A673 (cell line): ENCODE data around the gene GXYLT2. TPM values are rescaled to one million over a fixed set of nuclear protein-coding genes. Genes with fewer than 3 reads are reported as not detected.

Experiments
- BruUV-seq: library from RNA; stranded (reverse); fragments of 400-500 nt; replicated peaks from 2 replicates; lab custom pipeline; 2021; lab: Mats Ljungman, UMichigan
- CTCF ChIA-PET: fragments of 300-600 bp; sonication (Branson Sonifier 250); formaldehyde crosslinking; loops from one replicate; lab custom pipeline; 2022; ENCODE audit warnings: antibody characterized with exemption; lab: Charles Lee
- POLR2A ChIA-PET: fragments of 300-600 bp; sonication (Branson Sonifier 250); formaldehyde crosslinking; loops from one replicate; lab custom pipeline; 2022; ENCODE audit warnings: antibody characterized with exemption; ENCODE audit not compliant: low non-redundant PET; lab: Charles Lee
- DNase-seq: peaks from one replicate; pipeline ENCODE4 v3.0.0-alpha.2; 2015; ENCODE audit warnings: low spot score
- H3K27ac ChIP-seq: fragments of 200-600 bp; sonication (generic); 2 replicates; pipeline ENCODE4 v1.5.1; 2016; ENCODE audit warnings: mixed run types, low read depth, mild to moderate bottlenecking, mixed read lengths, antibody characterized with exemption, low read length; ENCODE audit not compliant: poor library complexity, severe bottlenecking
- H3K27me3 ChIP-seq: fragments of 200-600 bp; sonication (generic); replicated peaks from 2 replicates; pipeline ENCODE4 v1.6.1; 2017; ENCODE audit warnings: mixed run types, low read depth, mild to moderate bottlenecking, mixed read lengths, antibody characterized with exemption, low read length; ENCODE audit not compliant: insufficient read depth, poor library complexity
- H3K36me3 ChIP-seq: fragments of 200-600 bp; sonication (generic); 2 replicates; pipeline ENCODE4 v1.6.1; 2016; ENCODE audit warnings: mixed run types, mild to moderate bottlenecking, mixed read lengths, antibody characterized with exemption, low read length; ENCODE audit not compliant: insufficient read depth, poor library complexity, severe bottlenecking
- H3K4me1 ChIP-seq: fragments of 200-600 bp; sonication (generic); 2 replicates; pipeline ENCODE4 v1.6.1; 2017; ENCODE audit warnings: mixed run types, mild to moderate bottlenecking, mixed read lengths, antibody characterized with exemption, low read length; ENCODE audit not compliant: insufficient read depth, poor library complexity, severe bottlenecking
- H3K4me3 ChIP-seq: fragments of 200-600 bp; sonication (generic); 2 replicates; pipeline ENCODE4 v1.5.1; 2016; ENCODE audit warnings: low read depth, mixed run types, mild to moderate bottlenecking, mixed read lengths, low read length; ENCODE audit not compliant: poor library complexity, severe bottlenecking
- H3K9me3 ChIP-seq: fragments of 200-600 bp; sonication (generic); 2 replicates; pipeline ENCODE4 v1.6.1; 2016; ENCODE audit warnings: mixed run types, low read depth, mild to moderate bottlenecking, mixed read lengths, antibody characterized with exemption, low read length; ENCODE audit not compliant: poor library complexity, severe bottlenecking
- EZH2 ChIP-seq: fragments of 200-600 bp; sonication (generic); IDR thresholded peaks from 2 replicates; pipeline ENCODE4 v1.6.1; 2017; ENCODE audit warnings: borderline replicate concordance, low read depth, mild to moderate bottlenecking, mixed read lengths, antibody characterized with exemption, low read length; ENCODE audit not compliant: poor library complexity, severe bottlenecking
- intact Hi-C: fragments of 100-400 bp; cut with micrococcal nuclease; formaldehyde crosslinking; loops from one replicate; pipeline ENCODE4 v1.10.0; 2022; ENCODE audit not compliant: unreplicated experiment
- total RNA-seq: library from RNA; stranded (reverse); gene quantifications from 2 replicates; pipeline ENCODE4 v1.2.3, GENCODE V29; 2021
- TF ChIP-seq, protein P1 (sequence below): fragments of 300-800, 200-600 bp; sonication (generic); conservative IDR thresholded peaks from 2 replicates; pipeline ENCODE4 v1.5.1; 2017; ENCODE audit warnings: low read depth, mild to moderate bottlenecking, antibody characterized with exemption, low read length, moderate library complexity, mixed read lengths

Gene GXYLT2
- total RNA-seq, 1 experiment from 2014 or later, result 10.7 TPM

GRCh38 chr3:72860846-72861245 lies 27.0 kb upstream of the GXYLT2 start:
- no peak for DNase-seq
- H3K27ac ChIP-seq, result no peak overlapping the region
- no peaks in the 10 kb centered on the region for H3K36me3 ChIP-seq
- BruUV-seq, result no TSS peak
- CTCF ChIA-PET, result no interaction called here
- H3K4me1 ChIP-seq, result no peaks in the 10 kb centered on the region
- POLR2A ChIA-PET, result no interaction called here
- intact Hi-C loops, result no loop called here
- no peaks in the 10 kb centered on the region for H3K27me3 ChIP-seq
- no peaks in the 10 kb centered on the region for H3K9me3 ChIP-seq
- no peak overlapping the region for H3K4me3 ChIP-seq
- no peak for TF ChIP-seq EZH2
- TF ChIP-seq, protein P1, sequence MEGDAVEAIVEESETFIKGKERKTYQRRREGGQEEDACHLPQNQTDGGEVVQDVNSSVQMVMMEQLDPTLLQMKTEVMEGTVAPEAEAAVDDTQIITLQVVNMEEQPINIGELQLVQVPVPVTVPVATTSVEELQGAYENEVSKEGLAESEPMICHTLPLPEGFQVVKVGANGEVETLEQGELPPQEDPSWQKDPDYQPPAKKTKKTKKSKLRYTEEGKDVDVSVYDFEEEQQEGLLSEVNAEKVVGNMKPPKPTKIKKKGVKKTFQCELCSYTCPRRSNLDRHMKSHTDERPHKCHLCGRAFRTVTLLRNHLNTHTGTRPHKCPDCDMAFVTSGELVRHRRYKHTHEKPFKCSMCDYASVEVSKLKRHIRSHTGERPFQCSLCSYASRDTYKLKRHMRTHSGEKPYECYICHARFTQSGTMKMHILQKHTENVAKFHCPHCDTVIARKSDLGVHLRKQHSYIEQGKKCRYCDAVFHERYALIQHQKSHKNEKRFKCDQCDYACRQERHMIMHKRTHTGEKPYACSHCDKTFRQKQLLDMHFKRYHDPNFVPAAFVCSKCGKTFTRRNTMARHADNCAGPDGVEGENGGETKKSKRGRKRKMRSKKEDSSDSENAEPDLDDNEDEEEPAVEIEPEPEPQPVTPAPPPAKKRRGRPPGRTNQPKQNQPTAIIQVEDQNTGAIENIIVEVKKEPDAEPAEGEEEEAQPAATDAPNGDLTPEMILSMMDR, result no peak

- no peak for DNase-seq
- BruUV-seq, result no TSS peak
- no peak for TF ChIP-seq EZH2
- TF ChIP-seq, protein P1, result no peak
- intact Hi-C loops, result no loop called here
- ChIA-PET POLR2A (interaction anchor here (0.7 kb wide), 1 partner anchor 583 kb away, joined by 3 read pairs; no protein-coding TSS in a partner anchor), CTCF (no interaction called here)
- Histone ChIP-seq H3K9me3 (no peaks in the 10 kb centered on the region), H3K4me1 (no peaks in the 10 kb centered on the region), H3K4me3 (no peak overlapping the region), H3K36me3 (no peaks in the 10 kb centered on the region), H3K27ac (no peak overlapping the region), H3K27me3 (no peaks in the 10 kb centered on the region)
These were observed 25.3 kb upstream of the GXYLT2 start for GRCh38 chr3:72862314-72863090.

DNA sequence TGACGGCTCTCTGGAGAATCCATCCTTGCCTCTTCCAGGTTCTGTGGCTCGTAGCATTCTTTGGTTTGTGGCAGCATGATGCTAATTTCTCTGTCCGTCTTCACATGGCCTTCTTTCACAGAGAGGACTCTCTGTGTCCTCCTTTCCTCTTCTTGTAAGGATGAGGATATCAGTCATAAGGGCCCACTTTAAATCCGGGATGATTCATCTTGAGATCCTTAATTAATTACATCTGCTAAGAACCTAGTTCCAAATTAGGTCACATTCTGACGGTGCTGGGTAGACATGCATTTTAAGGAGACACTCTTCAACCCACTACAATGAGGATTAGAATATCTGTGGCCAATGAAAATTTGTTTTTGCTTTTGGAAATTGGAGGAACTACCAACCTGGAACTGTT lies 15.7 kb upstream of the GXYLT2 start:
- TF ChIP-seq, protein P1, result no peak
- no peak for TF ChIP-seq EZH2
- Histone ChIP-seq H3K4me3 (no peak overlapping the region), H3K9me3 (no peaks in the 10 kb centered on the region), H3K27ac (no peak overlapping the region), H3K27me3 (no peaks in the 10 kb centered on the region), H3K36me3 (no peaks in the 10 kb centered on the region), H3K4me1 (no peaks in the 10 kb centered on the region)
- ChIA-PET CTCF (no interaction called here), POLR2A (no interaction called here)
- intact Hi-C loops, result no loop called here
- peak; percentile 60 for DNase-seq
- no TSS peak for BruUV-seq
